ENCODE data around the gene BLVRA.

- TF ChIP-seq POLR2AphosphoS5 (IDR thresholded peaks at IDR 0.05) = no peak
- no peak for TF ChIP-seq CTCF (IDR thresholded peaks at IDR 0.05)
- no peak for TF ChIP-seq POLR2A (IDR thresholded peaks at IDR 0.05)
Observed at GRCh38 chr7:43838201-43838658, 79.8 kb downstream of the BLVRA start.
